Fibroblast of the conjunctiva (primary cell): ENCODE measurements around the gene SMIM24.
"Not testable (repeated sequence)": the region's sequence is repeated elsewhere in the genome, so short reads cannot be mapped to it uniquely, and the experiment has no call there.

Source experiments
- DNase-seq: peaks from one replicate; pipeline ENCODE4 v3.0.0-alpha.2; 2010; ENCODE audit warnings: low read depth

The SMIM24 gene

DNA sequence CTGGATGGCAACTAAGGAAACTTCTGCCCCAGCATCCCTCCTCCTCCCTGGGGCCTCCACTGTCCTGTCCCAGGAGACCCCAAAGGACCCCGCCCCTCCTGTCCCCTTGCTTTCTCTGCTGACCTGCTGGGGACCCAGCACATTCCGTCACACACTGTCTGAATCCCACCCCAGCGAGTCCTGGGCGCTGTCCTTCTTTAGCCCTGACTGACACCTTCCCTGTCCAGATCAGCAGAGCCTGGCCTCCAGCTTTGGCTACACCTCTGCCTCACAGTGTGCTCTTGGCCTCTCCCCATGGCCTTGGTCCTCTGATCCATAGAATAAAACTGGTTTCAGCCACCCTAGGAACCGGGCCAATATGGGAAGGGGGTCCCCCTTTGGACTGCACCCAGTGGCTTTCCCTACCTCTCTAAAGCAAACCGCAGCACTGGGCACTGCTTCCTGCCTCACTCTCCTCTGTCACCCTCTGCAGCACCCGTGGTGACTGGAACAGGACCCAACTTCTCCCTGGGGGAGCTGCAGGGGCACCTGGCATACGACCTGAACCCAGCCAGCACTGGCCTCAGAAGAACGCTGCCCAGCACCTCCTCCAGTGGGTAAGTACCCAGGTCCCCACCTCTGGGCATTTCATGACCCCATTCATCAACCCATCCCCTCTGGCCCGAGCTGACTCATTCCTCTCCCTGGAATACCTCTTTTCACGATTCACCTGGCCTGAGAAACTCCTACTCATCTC lies 46.4 kb downstream of the SMIM24 start:
- DNase-seq = no peak

DNA sequence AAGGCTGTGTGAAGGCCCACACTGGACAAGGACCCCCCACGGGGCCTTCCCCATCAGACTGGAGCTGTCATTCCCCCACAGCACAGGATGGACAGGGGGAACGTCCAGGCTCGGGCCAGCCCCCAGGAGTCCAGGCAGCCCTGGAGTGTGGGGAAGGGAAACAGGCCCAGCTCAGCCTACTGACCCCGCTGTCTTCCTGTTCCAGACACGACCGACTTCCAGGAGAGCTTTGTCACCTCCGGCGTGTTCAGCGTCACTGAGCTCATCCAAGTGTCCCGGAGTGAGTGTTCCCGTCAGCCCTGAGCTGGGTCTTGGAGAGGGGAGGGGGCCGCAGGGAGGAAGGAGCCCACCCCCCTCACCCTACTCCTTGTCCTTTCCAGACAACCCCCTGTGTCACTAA lies 47.0 kb downstream of the SMIM24 start:
- no peak for DNase-seq

DNA sequence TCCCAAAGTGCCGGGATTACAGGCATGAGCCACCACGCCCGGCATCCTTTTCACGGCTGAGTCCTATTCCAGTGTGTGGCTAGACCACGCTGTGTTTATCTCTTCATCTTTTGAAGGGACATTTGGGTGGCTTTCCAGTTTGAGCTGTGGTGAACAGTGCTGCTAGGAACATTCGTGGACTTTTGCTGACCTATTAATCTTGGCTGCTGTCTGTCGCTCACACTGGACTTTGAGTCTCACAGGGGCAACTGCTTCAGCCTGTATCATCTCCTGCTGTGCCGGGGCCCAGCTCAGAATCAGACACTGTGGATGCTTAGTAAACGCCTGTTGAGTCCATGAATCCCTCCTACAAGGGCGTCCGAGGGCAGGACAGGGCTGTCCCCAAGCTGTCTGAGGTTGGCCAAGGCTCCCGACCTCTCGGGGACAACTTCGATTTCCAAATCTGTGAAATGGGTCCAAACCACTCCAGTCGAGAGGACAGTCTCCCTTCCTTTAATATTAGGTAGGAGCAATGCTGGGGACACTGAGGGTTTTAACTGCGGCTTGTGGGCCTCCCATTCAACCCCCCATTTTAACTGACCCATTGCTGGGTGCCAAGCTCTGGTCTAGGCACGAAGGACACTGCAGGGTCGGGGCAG lies 48.4 kb downstream of the SMIM24 start:
- no peak for DNase-seq

DNA sequence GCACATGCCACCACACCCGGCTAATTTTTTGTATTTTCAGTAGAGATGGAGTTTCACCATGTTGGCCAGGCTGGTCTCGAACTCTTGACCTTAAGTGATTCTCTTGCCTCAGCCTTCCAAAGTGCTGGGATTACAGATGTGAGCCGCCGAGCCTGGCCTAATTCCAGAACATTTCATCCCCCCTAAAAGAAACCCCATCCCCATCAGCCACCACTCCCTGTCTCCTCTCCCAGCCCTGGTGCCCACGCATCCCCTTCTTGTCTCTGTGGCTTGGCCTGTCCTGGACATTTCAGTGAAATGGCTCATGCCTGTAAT lies 50.0 kb downstream of the SMIM24 start:
- not testable (repeated sequence) for DNase-seq

DNA sequence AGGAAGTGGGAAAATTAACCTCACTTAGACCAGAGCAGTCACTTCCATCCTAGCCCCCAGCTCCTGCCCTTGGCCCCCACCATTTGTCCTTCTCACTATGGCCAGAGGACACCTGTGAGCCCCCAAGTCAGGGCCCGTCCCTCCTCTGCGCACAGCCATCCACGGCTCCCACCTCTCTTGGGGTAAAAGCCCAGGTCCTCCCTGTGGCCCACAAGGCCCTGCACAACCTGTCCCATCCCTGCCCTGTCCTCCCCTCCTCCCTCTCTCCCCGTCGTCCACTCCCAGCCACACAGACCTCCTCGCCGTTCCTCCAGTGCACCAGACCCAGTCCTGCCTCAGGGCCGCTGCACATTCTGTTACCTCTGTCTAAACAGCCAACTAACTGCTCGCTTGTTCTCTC lies 53.9 kb downstream of the SMIM24 start:
- no peak for DNase-seq
